GM12878 (cell line): ENCODE results near the gene PLXNA4. TPM values are rescaled to one million over a fixed set of nuclear protein-coding genes. Genes with fewer than 3 reads are reported as not detected.

Experiments used
- ATAC-seq: fragments of 200-7000 bp; cut with Tn5 transposase; 3 replicates; pipeline ENCODE4 v1.9.1; 2020; ENCODE audit warnings: mild to moderate bottlenecking, moderate library complexity
- BruUV-seq: library from RNA; stranded (reverse); fragments of 400-500 nt; replicated peaks from 2 replicates; lab custom pipeline; 2021; lab: Mats Ljungman, UMichigan
- CTCF ChIA-PET: fragments of 300-600 bp; sonication (Branson Sonifier 250); formaldehyde crosslinking; extraction: SDS; loops from one replicate; lab custom pipeline; 2021; ENCODE audit warnings: inconsistent platforms; lab: Yijun Ruan, JAX
- POLR2A ChIA-PET: fragments of 350-600 bp; formaldehyde crosslinking; extraction: SDS; loops from one replicate; lab custom pipeline; 2021; ENCODE audit warnings: inconsistent platforms; lab: Charles Lee
- RAD21 ChIA-PET: fragments of 300-600 bp; sonication (Branson Sonifier 250); formaldehyde crosslinking; loops from one replicate; lab custom pipeline; 2023; ENCODE audit warnings: antibody characterized with exemption; ENCODE audit not compliant: unreplicated experiment; lab: Charles Lee
- SMC1A ChIA-PET: fragments of 300-600 bp; sonication (Branson Sonifier 250); formaldehyde crosslinking; loops from one replicate; lab custom pipeline; 2023; ENCODE audit not compliant: unreplicated experiment, uncharacterized antibody; lab: Charles Lee
- DNase-seq: peaks from one replicate; pipeline ENCODE4 v3.0.0-alpha.2; 2011; ENCODE audit warnings: low read depth, low spot score
- FAIRE-seq: peaks from 3 replicates; lab custom pipeline; 2011; peaks lifted over from hg19 to GRCh38; lab: Jason Lieb, UNC
- H2AFZ ChIP-seq: 2 replicates; pipeline ENCODE4 v1.6.0; 2011; ENCODE audit warnings: low read depth, low read length, control low read depth; ENCODE audit not compliant: control insufficient read depth
- H3K27ac ChIP-seq: 2 replicates; pipeline ENCODE4 v1.5.1; 2011; ENCODE audit warnings: control low read depth; ENCODE audit not compliant: control insufficient read depth, insufficient read depth
- H3K27me3 ChIP-seq, 2 experiments: replicated peaks in 1 of 2; 2 replicates each; pipeline versions ENCODE4 v1.6.0 to v1.6.1; 2011; ENCODE audit warnings: low read length in 1 of 2; ENCODE audit not compliant: control insufficient read depth in 2 of 2, insufficient read depth in 2 of 2
- H3K36me3 ChIP-seq, 2 experiments: 2 replicates each; pipeline ENCODE4 v1.5.1; 2011; ENCODE audit warnings: low read length in 1 of 2; ENCODE audit not compliant: control insufficient read depth in 2 of 2, insufficient read depth in 2 of 2
- H3K4me1 ChIP-seq: 2 replicates; pipeline ENCODE4 v1.6.1; 2011; ENCODE audit warnings: mild to moderate bottlenecking, low read length, moderate library complexity, mixed read lengths; ENCODE audit not compliant: control insufficient read depth, insufficient read depth
- H3K4me2 ChIP-seq: 2 replicates; pipeline ENCODE4 v1.6.0; 2011; ENCODE audit warnings: control low read depth; ENCODE audit not compliant: control insufficient read depth, insufficient read depth
- H3K4me3 ChIP-seq: fragments of 200-600 bp; sonication (generic); 2 replicates; pipeline ENCODE4 v1.5.1; 2016
- H3K79me2 ChIP-seq: 2 replicates; pipeline ENCODE4 v1.6.0; 2011; ENCODE audit warnings: low read length; ENCODE audit not compliant: control insufficient read depth, insufficient read depth
- H3K9ac ChIP-seq: 2 replicates; pipeline ENCODE4 v1.8.0; 2011; ENCODE audit warnings: low read length, control low read depth, mixed read lengths; ENCODE audit not compliant: control insufficient read depth, insufficient read depth
- H3K9me3 ChIP-seq: replicated peaks from 3 replicates; pipeline ENCODE4 v1.5.1; 2011; ENCODE audit warnings: mild to moderate bottlenecking, low read length; ENCODE audit not compliant: control insufficient read depth, insufficient read depth
- H4K20me1 ChIP-seq: 2 replicates; pipeline ENCODE4 v1.6.0; 2011; ENCODE audit not compliant: control insufficient read depth, insufficient read depth
- BMI1 ChIP-seq: fragments of 450-650 bp; IDR thresholded peaks from 2 replicates; pipeline ENCODE4 v1.6.1; 2016; ENCODE audit warnings: mild to moderate bottlenecking, moderate library complexity, borderline replicate concordance
- CHD1 ChIP-seq: IDR thresholded peaks from 2 replicates; pipeline ENCODE4 v1.6.1; 2012; ENCODE audit warnings: low read depth, low read length, improper control_type of control experiment
- ESRRA ChIP-seq: IDR thresholded peaks from 2 replicates; pipeline ENCODE4 v1.6.1; 2012; ENCODE audit warnings: mild to moderate bottlenecking, low read length, improper control_type of control experiment
- IRF3 ChIP-seq: fragments of 450-650 bp; IDR thresholded peaks from 2 replicates; pipeline ENCODE4 v1.6.1; 2014; ENCODE audit warnings: mild to moderate bottlenecking
- JUNB ChIP-seq: IDR thresholded peaks from 2 replicates; pipeline ENCODE4 v1.6.1; 2016; ENCODE audit warnings: antibody characterized with exemption, mild to moderate bottlenecking
- KAT2A ChIP-seq: conservative IDR thresholded peaks from 2 replicates; pipeline ENCODE4 v1.6.1; 2011; ENCODE audit warnings: low read depth, low read length; ENCODE audit not compliant: control insufficient read depth
- KDM1A ChIP-seq: fragments of 200-600 bp; sonication (generic); IDR thresholded peaks from 2 replicates; pipeline ENCODE4 v1.6.1; 2016; ENCODE audit warnings: borderline replicate concordance
- KLF5 ChIP-seq: fragments of 450-650 bp; IDR thresholded peaks from 2 replicates; pipeline ENCODE4 v1.6.1; 2014; ENCODE audit warnings: mild to moderate bottlenecking; ENCODE audit not compliant: partially characterized antibody
- MEF2B ChIP-seq: fragments of 450-650 bp; IDR thresholded peaks from 2 replicates; pipeline ENCODE4 v1.6.1; 2018; ENCODE audit warnings: mild to moderate bottlenecking, moderate library complexity; ENCODE audit not compliant: partially characterized antibody, poor library complexity, severe bottlenecking
- MTA2 ChIP-seq: fragments of 450-650 bp; IDR thresholded peaks from 2 replicates; pipeline ENCODE4 v1.6.1; 2016; ENCODE audit warnings: low read depth, mild to moderate bottlenecking, moderate library complexity
- MYC ChIP-seq: IDR thresholded peaks from 2 replicates; pipeline ENCODE4 v1.6.1; 2011; ENCODE audit warnings: mild to moderate bottlenecking, low read length, moderate library complexity, inconsistent platforms; ENCODE audit not compliant: insufficient read depth, insufficient replicate concordance, insufficient read length, severe bottlenecking
- NR2F1 ChIP-seq: fragments of 450-650 bp; conservative IDR thresholded peaks from 2 replicates; pipeline ENCODE4 v1.6.1; 2017; ENCODE audit warnings: mild to moderate bottlenecking
- PBX3 ChIP-seq: IDR thresholded peaks from 2 replicates; pipeline ENCODE4 v1.6.1; 2011; ENCODE audit warnings: mild to moderate bottlenecking, low read depth, low read length, moderate library complexity; ENCODE audit not compliant: insufficient replicate concordance
- SMAD1 ChIP-seq: fragments of 450-650 bp; IDR thresholded peaks from 2 replicates; pipeline ENCODE4 v1.6.1; 2018; ENCODE audit warnings: mild to moderate bottlenecking, low read depth; ENCODE audit not compliant: partially characterized antibody
- TARDBP ChIP-seq: IDR thresholded peaks from 2 replicates; pipeline ENCODE4 v1.6.1; 2016; ENCODE audit warnings: borderline replicate concordance
- ZBTB33 ChIP-seq: fragments of 450-650 bp; IDR thresholded peaks from 2 replicates; pipeline ENCODE4 v1.6.1; 2017; ENCODE audit warnings: mild to moderate bottlenecking
- WGBS: methylation state at CpG from one replicate; pipeline ENCODE4 v1.1.6; 2016; ENCODE audit warnings: low lambda C conversion rate; ENCODE audit not compliant: insufficient replicate concordance, insufficient coverage; ENCODE audit errors: missing lambda C conversion rate; 5-methylcytosine and 5-hydroxymethylcytosine counted together
- in situ Hi-C: fragments of 300-500 bp; cut with MboI; formaldehyde crosslinking; loops from 9 replicates; pipeline ENCODE4 v1.14.3; 2018; ENCODE audit warnings: mixed read lengths
- intact Hi-C: fragments of 100-400 bp; cut with micrococcal nuclease; formaldehyde crosslinking; loops from one replicate; pipeline ENCODE4 v1.14.2; 2022; ENCODE audit not compliant: unreplicated experiment
- polyA plus RNA-seq, 11 experiments: library from polyadenylated mRNA; depleted of rRNA in 4 of 11; unstranded in 6 of 11; stranded (reverse) in 5 of 11; fragments of >200 nt; fragmentation: Nextera tagmentation in 4 of 11; fragmentation: Illumina TruSeq in 1 of 11; extraction: Ambion mirVana in 4 of 11; extraction: Trizol in 1 of 11; gene quantifications; 1 replicate in 1 of 11; 2 replicates in 10 of 11; pipeline versions ENCODE4 v1.2.1 to v1.2.3, GENCODE V29; 2011 to 2016; ENCODE audit warnings: inconsistent platforms in 2 of 11, missing spikeins in 2 of 11, low read depth in 1 of 11
- total RNA-seq, 4 experiments: library from RNA; depleted of rRNA in 3 of 4; stranded (reverse); fragments of >200 nt in 3 of 4; fragmentation: Illumina TruSeq in 1 of 4; extraction: Trizol in 1 of 4; gene quantifications; 2 replicates each; pipeline versions ENCODE4 v1.2.1 to v1.2.3, GENCODE V29; 2013 to 2021

Gene PLXNA4
- total and polyA plus RNA-seq, 10 of the 15 experiments (the other 5 are each of a cell fraction or from before 2014, with no cell fraction given): 0.03 TPM; not detected in 9

DNA sequence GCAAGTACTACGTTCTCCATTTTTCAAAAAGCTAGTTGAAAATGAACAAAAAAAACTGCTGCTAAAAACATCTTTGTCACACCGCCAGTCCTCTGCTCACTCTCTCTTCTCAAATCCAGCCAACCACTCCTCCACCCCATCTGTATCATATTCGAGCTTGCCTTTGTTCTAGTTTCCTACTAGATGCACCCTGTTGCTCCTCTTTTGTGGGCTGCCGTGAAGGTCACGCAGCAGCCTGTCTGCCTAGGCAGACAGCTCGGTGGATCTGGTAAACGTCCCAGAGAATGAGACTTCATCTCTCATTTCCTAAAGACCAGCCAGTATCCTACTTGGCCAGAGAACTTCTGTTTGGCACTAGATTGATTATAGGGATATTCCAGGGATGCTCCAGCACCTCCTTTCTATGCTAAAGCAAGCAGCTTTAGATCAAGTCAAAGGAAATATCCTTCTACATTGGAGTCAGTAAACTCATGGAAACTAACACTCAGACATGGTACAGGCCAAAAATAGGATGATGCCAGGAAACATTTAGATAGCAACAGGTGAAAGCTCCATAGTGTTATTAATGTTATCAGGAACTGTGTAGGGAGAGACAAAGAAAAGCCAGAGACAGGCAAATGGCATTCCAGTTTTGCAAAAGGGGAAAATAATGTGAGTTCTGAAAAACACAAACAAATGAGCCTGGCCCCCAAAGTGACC is 8.7 kb upstream of the PLXNA4 start:
- Histone ChIP-seq H3K4me2 (no peak overlapping the region), H3K79me2 (no peaks in the 10 kb centered on the region), H3K9me3 (no peaks in the 10 kb centered on the region), H3K9ac (no peak overlapping the region), H3K4me1 (no peaks in the 10 kb centered on the region), H2AFZ (no peak overlapping the region), H3K27me3 (no peaks in the 10 kb centered on the region; a peak in 1 of 4 replicates), H3K36me3 (no peaks in the 10 kb centered on the region), H4K20me1 (no peaks in the 10 kb centered on the region), H3K27ac (no peak overlapping the region), H3K4me3 (no peak overlapping the region)
- SMC1A ChIA-PET: no interaction called here
- CTCF ChIA-PET: no interaction called here
- RAD21 ChIA-PET: no interaction called here
- in situ Hi-C loops: no loop called here
- intact Hi-C loops: loop anchor here (10.0 kb wide), 1 partner anchor 640 kb away; no protein-coding TSS in a partner anchor
- TF ChIP-seq KAT2A: no peak
- TF ChIP-seq KDM1A: no peak
- TF ChIP-seq JUNB: no peak
- no peak for TF ChIP-seq BMI1
- no peak for TF ChIP-seq CHD1
- TF ChIP-seq ZBTB33: no peak
- TF ChIP-seq PBX3: no peak
- TF ChIP-seq MTA2: no peak
- TF ChIP-seq IRF3: no peak
- no peak for TF ChIP-seq ESRRA
- no peak for TF ChIP-seq NR2F1
- no peak for TF ChIP-seq SMAD1
- no peak for TF ChIP-seq MEF2B
- TF ChIP-seq KLF5: no peak
- no peak for TF ChIP-seq MYC
- TF ChIP-seq TARDBP: no peak
- BruUV-seq: no TSS peak
- no peak for FAIRE-seq
- POLR2A ChIA-PET: no interaction called here
- whole genome bisulfite sequencing: 11% methylated on average over 7 of the region's 7 CpGs
- DNase-seq: no peak
- no peak for ATAC-seq
